H9 (cell line): ENCODE results near the gene SYDE1. TPM values are rescaled to one million over a fixed set of nuclear protein-coding genes. Genes with fewer than 3 reads are reported as not detected.

Experiments
- DNase-seq: peaks from one replicate; pipeline ENCODE4 v3.0.0-alpha.2; 2017
- H2AFZ ChIP-seq: one replicate; pipeline ENCODE4 v1.6.1; 2013; ENCODE audit warnings: mild to moderate bottlenecking, low read length, control low read depth, moderate library complexity
- H2AK5ac ChIP-seq: 2 replicates; pipeline ENCODE4 v1.6.1; 2013; ENCODE audit warnings: low read length, control low read depth, mixed read lengths; ENCODE audit not compliant: insufficient read length
- H2BK120ac ChIP-seq: one replicate; pipeline ENCODE4 v1.6.1; 2013; ENCODE audit warnings: low read depth, mild to moderate bottlenecking, low read length, control low read depth, inconsistent platforms; ENCODE audit not compliant: poor library complexity, severe bottlenecking
- H2BK12ac ChIP-seq: 2 replicates; pipeline ENCODE4 v1.6.1; 2013; ENCODE audit warnings: low read length, control low read depth, mixed read lengths, low read depth; ENCODE audit not compliant: insufficient read length
- H2BK15ac ChIP-seq: 2 replicates; pipeline ENCODE4 v1.6.1; 2013; ENCODE audit warnings: low read depth, low read length, control low read depth
- H2BK20ac ChIP-seq: one replicate; pipeline ENCODE4 v1.6.1; 2013; ENCODE audit warnings: low read depth, mild to moderate bottlenecking, low read length, control low read depth, inconsistent platforms; ENCODE audit not compliant: poor library complexity, severe bottlenecking
- H2BK5ac ChIP-seq: 2 replicates; pipeline ENCODE4 v1.6.1; 2013; ENCODE audit warnings: low read length, control low read depth, mixed read lengths; ENCODE audit not compliant: insufficient read length
- H3K14ac ChIP-seq: 2 replicates; pipeline ENCODE4 v1.6.1; 2013; ENCODE audit warnings: low read length, control low read depth; ENCODE audit not compliant: insufficient read depth
- H3K18ac ChIP-seq: 2 replicates; pipeline ENCODE4 v1.6.1; 2013; ENCODE audit warnings: low read depth, mild to moderate bottlenecking, mixed read lengths, low read length, control low read depth; ENCODE audit not compliant: insufficient read length
- H3K23ac ChIP-seq: 2 replicates; pipeline ENCODE4 v1.6.1; 2013; ENCODE audit warnings: low read length, control low read depth, mixed read lengths, low read depth; ENCODE audit not compliant: insufficient read length
- H3K23me2 ChIP-seq: 2 replicates; pipeline ENCODE4 v1.6.1; 2013; ENCODE audit warnings: low read depth, mild to moderate bottlenecking, mixed read lengths, low read length, control low read depth; ENCODE audit not compliant: insufficient read length, poor library complexity, severe bottlenecking
- H3K27ac ChIP-seq: 2 replicates; pipeline ENCODE4 v1.5.1; 2013; ENCODE audit warnings: low read length, control low read depth, mixed read lengths, low read depth; ENCODE audit not compliant: insufficient read length
- H3K27me3 ChIP-seq: 2 replicates; pipeline ENCODE4 v1.6.1; 2013; ENCODE audit warnings: low read length, control low read depth, inconsistent platforms; ENCODE audit not compliant: insufficient read depth
- H3K4ac ChIP-seq: 2 replicates; pipeline ENCODE4 v1.6.1; 2013; ENCODE audit warnings: low read depth, mild to moderate bottlenecking, control low read depth, inconsistent platforms, low read length, moderate library complexity
- H3K4me1 ChIP-seq: 2 replicates; pipeline ENCODE4 v1.6.1; 2013; ENCODE audit warnings: low read length, control low read depth, inconsistent platforms; ENCODE audit not compliant: insufficient read depth
- H3K4me2 ChIP-seq: 2 replicates; pipeline ENCODE4 v1.6.1; 2013; ENCODE audit warnings: low read length, control low read depth, mixed read lengths; ENCODE audit not compliant: insufficient read length, insufficient read depth
- H3K56ac ChIP-seq: 2 replicates; pipeline ENCODE4 v1.6.1; 2013; ENCODE audit warnings: low read depth, mild to moderate bottlenecking, mixed read lengths, low read length, control low read depth; ENCODE audit not compliant: insufficient read length
- H3K79me1 ChIP-seq: 2 replicates; pipeline ENCODE4 v1.6.1; 2013; ENCODE audit warnings: low read depth, mild to moderate bottlenecking, moderate library complexity, low read length, control low read depth, inconsistent platforms; ENCODE audit not compliant: insufficient read depth, poor library complexity, severe bottlenecking
- H3K79me2 ChIP-seq: 2 replicates; pipeline ENCODE4 v1.6.1; 2013; ENCODE audit warnings: low read length, control low read depth, inconsistent platforms; ENCODE audit not compliant: insufficient read depth
- H3K9ac ChIP-seq: 2 replicates; pipeline ENCODE4 v1.6.1; 2013; ENCODE audit warnings: low read length, control low read depth, mixed read lengths; ENCODE audit not compliant: insufficient read length; ENCODE audit errors: extremely low read depth
- H3K9me3 ChIP-seq: one replicate; pipeline ENCODE4 v1.6.1; 2013; ENCODE audit warnings: low read depth, low read length, inconsistent platforms; ENCODE audit not compliant: control insufficient read depth
- H3T11ph ChIP-seq: one replicate; pipeline ENCODE4 v1.6.1; 2013; ENCODE audit warnings: mild to moderate bottlenecking, low read length, control low read depth, inconsistent platforms
- H4K20me1 ChIP-seq: one replicate; pipeline ENCODE4 v1.6.1; 2013; ENCODE audit not compliant: control insufficient read depth, insufficient read length, insufficient read depth
- H4K5ac ChIP-seq: 2 replicates; pipeline ENCODE4 v1.6.1; 2013; ENCODE audit warnings: low read depth, mild to moderate bottlenecking, mixed read lengths, low read length, control low read depth; ENCODE audit not compliant: insufficient read length
- H4K8ac ChIP-seq: replicated peaks from 2 replicates; pipeline ENCODE4 v1.6.1; 2013; ENCODE audit warnings: low read length, control low read depth, mixed read lengths, low read depth; ENCODE audit not compliant: insufficient read length
- H4K91ac ChIP-seq: 2 replicates; pipeline ENCODE4 v1.6.1; 2013; ENCODE audit warnings: low read depth, mild to moderate bottlenecking, moderate library complexity, mixed read lengths, low read length, control low read depth; ENCODE audit not compliant: insufficient read length
- H3K27ac Mint-ChIP-seq, 3 experiments: 2 replicates in 2 of 3; 3 replicates in 1 of 3; pipeline ENCODE4 v1.8.0; 2020 to 2021; ENCODE audit warnings: mixed read lengths in 3 of 3, mild to moderate bottlenecking in 1 of 3, moderate library complexity in 1 of 3
- H3K27me3 Mint-ChIP-seq: 2 replicates; pipeline ENCODE4 v1.8.0; 2021; ENCODE audit warnings: low read depth, mild to moderate bottlenecking, moderate library complexity, mixed read lengths
- H3K36me3 Mint-ChIP-seq, 3 experiments: 2 replicates in 2 of 3; 3 replicates in 1 of 3; pipeline ENCODE4 v1.8.0; 2020 to 2021; ENCODE audit warnings: low read depth in 3 of 3, mixed read lengths in 3 of 3; ENCODE audit not compliant: insufficient read depth in 1 of 3
- H3K4me1 Mint-ChIP-seq, 2 experiments: 2 replicates each; pipeline ENCODE4 v1.8.0; 2020; ENCODE audit warnings: mixed read lengths in 2 of 2
- H3K4me3 Mint-ChIP-seq, 2 experiments: 2 replicates in 1 of 2; 3 replicates in 1 of 2; pipeline ENCODE4 v1.8.0; 2020 to 2021; ENCODE audit warnings: mild to moderate bottlenecking in 2 of 2, mixed read lengths in 2 of 2, moderate library complexity in 1 of 2
- H3K9me3 Mint-ChIP-seq, 2 experiments: 2 replicates in 1 of 2; 3 replicates in 1 of 2; pipeline ENCODE4 v1.8.0; 2020; ENCODE audit warnings: mild to moderate bottlenecking in 2 of 2, mixed read lengths in 2 of 2, moderate library complexity in 1 of 2
- WGBS: extraction: QIAGEN DNeasy Blood & Tissue Kit; methylation state at CpG from one replicate; pipeline ENCODE4 v1.1.7; 2013; ENCODE audit warnings: missing lambda C conversion rate, low lambda C conversion rate, mixed read lengths; ENCODE audit not compliant: insufficient read length; ENCODE audit errors: extremely low coverage; 5-methylcytosine and 5-hydroxymethylcytosine counted together
- total RNA-seq: library from RNA; stranded (reverse); gene quantifications from 2 replicates; pipeline ENCODE4 v1.2.1, GENCODE V29; 2021
- TF ChIP-seq, protein P1 (sequence below): fragments of 200-600 bp; sonication (generic); conservative IDR thresholded peaks from 3 replicates; pipeline ENCODE4 v1.8.0; 2021; ENCODE audit warnings: antibody characterized with exemption, mild to moderate bottlenecking

Gene SYDE1
- total RNA-seq, 1 experiment from 2014 or later = 21.4 TPM

DNA sequence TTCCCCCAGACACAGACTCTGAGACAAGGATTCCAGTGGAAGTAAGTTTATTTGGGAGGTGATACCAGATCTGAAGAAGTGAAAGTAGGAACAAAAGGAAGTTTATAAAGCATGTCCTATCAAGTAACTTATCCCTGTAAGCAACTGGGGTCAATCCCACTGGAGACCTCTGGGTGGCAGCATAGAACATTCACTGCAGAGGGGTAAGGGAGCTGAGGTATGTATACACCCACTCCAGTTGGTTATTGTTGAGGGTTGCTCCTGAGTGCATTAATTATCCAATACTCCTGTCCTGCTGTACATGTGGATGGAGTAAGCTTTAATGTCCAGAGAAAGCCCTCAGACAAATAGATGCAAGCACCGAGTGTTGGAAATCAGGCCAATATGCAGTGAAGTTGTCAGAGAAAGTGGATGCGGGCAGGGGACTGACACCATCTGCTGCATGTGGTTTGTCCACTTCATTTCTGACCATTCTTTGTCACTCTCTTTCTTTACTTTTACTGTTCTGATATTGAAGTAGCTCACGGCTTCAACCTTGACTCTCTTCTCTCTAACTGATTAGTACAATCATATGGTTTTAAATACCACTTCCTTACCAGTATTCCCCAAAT is 46.9 kb downstream of the SYDE1 start:
- H2BK12ac ChIP-seq = no peak overlapping the region
- no CpG with 5 or more reads among the region's 3 CpGs for WGBS

More for the DNA sequence above, 46.9 kb downstream of the SYDE1 start:
- Histone ChIP-seq H3K56ac (no peak overlapping the region), H3K79me2 (no peaks in the 10 kb centered on the region), H2BK120ac (no peak overlapping the region), H4K8ac (no peak overlapping the region), H4K5ac (no peak overlapping the region), H3K4me2 (no peak overlapping the region), H2BK15ac (no peak overlapping the region), H4K91ac (no peak overlapping the region), H3K4me1 (no peaks in the 10 kb centered on the region), H2BK20ac (no peak overlapping the region), H2BK5ac (no peak overlapping the region), H3K9ac (no peak overlapping the region), H3K23me2 (no peaks in the 10 kb centered on the region), H3K27ac (no peak overlapping the region), H3K79me1 (no peaks in the 10 kb centered on the region), H3K14ac (no peak overlapping the region), H4K20me1 (no peaks in the 10 kb centered on the region), H3K23ac (no peak overlapping the region), H3K9me3 (no peaks in the 10 kb centered on the region), H2AFZ (no peak overlapping the region), H3K4ac (no peak overlapping the region), H3K27me3 (no peaks in the 10 kb centered on the region), H3K18ac (no peak overlapping the region), H3T11ph (no peak overlapping the region), H2AK5ac (no peak overlapping the region)
- peaks cover 11% of the 10 kb centered on the region in 2 experiments for H3K4me1 Mint-ChIP-seq
- peaks cover 0 to 3% (median 2%) of the 10 kb centered on the region in 3 experiments; a peak in 1 of 7 replicates for H3K36me3 Mint-ChIP-seq
- H3K4me3 Mint-ChIP-seq = no peak overlapping the region
- TF ChIP-seq, protein P1, sequence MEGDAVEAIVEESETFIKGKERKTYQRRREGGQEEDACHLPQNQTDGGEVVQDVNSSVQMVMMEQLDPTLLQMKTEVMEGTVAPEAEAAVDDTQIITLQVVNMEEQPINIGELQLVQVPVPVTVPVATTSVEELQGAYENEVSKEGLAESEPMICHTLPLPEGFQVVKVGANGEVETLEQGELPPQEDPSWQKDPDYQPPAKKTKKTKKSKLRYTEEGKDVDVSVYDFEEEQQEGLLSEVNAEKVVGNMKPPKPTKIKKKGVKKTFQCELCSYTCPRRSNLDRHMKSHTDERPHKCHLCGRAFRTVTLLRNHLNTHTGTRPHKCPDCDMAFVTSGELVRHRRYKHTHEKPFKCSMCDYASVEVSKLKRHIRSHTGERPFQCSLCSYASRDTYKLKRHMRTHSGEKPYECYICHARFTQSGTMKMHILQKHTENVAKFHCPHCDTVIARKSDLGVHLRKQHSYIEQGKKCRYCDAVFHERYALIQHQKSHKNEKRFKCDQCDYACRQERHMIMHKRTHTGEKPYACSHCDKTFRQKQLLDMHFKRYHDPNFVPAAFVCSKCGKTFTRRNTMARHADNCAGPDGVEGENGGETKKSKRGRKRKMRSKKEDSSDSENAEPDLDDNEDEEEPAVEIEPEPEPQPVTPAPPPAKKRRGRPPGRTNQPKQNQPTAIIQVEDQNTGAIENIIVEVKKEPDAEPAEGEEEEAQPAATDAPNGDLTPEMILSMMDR = peak; percentile 79
- no peak overlapping the region for H3K27ac Mint-ChIP-seq
- H3K9me3 Mint-ChIP-seq = peaks cover 12 to 13% of the 10 kb centered on the region in 2 experiments
- peaks cover 5% of the 10 kb centered on the region for H3K27me3 Mint-ChIP-seq
- DNase-seq = peak; percentile 79
